HepG2 (cell line): ENCODE results near the gene ATAD3C. TPM values are rescaled to one million over a fixed set of nuclear protein-coding genes. Genes with fewer than 3 reads are reported as not detected.

ENCODE experiments used
- DMAP1 ChIP-seq: IDR thresholded peaks from 2 replicates; pipeline ENCODE4 v1.6.1; 2016
- ERF ChIP-seq: IDR thresholded peaks from 2 replicates; pipeline ENCODE4 v1.6.1; 2018; ENCODE audit warnings: missing biosample characterization, missing genetic modification reagents
- HMGXB3 ChIP-seq: sonication (generic); formaldehyde crosslinking; IDR thresholded peaks from 2 replicates; pipeline ENCODE4 v1.4.0; 2020; ENCODE audit warnings: missing genetic modification reagents, borderline replicate concordance
- HNF4A ChIP-seq: sonication (generic); formaldehyde crosslinking; IDR thresholded peaks from 2 replicates; pipeline ENCODE4 v1.4.0; 2020; ENCODE audit warnings: missing genetic modification reagents
- KDM5B ChIP-seq: sonication (generic); formaldehyde crosslinking; IDR thresholded peaks from 2 replicates; pipeline ENCODE4 v1.4.0; 2020; ENCODE audit warnings: missing genetic modification reagents, mild to moderate bottlenecking, borderline replicate concordance
- NCOA2 ChIP-seq: sonication (generic); formaldehyde crosslinking; IDR thresholded peaks from 2 replicates; pipeline ENCODE4 v1.8.0; 2022; ENCODE audit warnings: inconsistent platforms
- ONECUT2 ChIP-seq: sonication (generic); formaldehyde crosslinking; IDR thresholded peaks from 2 replicates; pipeline ENCODE4 v1.4.0; 2020; ENCODE audit warnings: missing genetic modification reagents
- PPARG ChIP-seq: conservative IDR thresholded peaks from 2 replicates; pipeline ENCODE4 v1.6.1; 2016; ENCODE audit warnings: missing biosample characterization, missing genetic modification reagents
- RBM39 ChIP-seq: fragments of 200-400 bp; formaldehyde crosslinking; IDR thresholded peaks from one replicate; pipeline ENCODE4 v1.6.1; 2018; ENCODE audit warnings: antibody characterized with exemption, mild to moderate bottlenecking, low read depth, low read length; ENCODE audit not compliant: poor library complexity, severe bottlenecking
- TAF15 ChIP-seq: fragments of 200-400 bp; formaldehyde crosslinking; IDR thresholded peaks from one replicate; pipeline ENCODE4 v1.6.1; 2018; ENCODE audit warnings: mild to moderate bottlenecking, low read depth, low read length; ENCODE audit not compliant: poor library complexity, severe bottlenecking
- ZNF205 ChIP-seq: IDR thresholded peaks from 2 replicates; pipeline ENCODE4 v1.6.1; 2018; ENCODE audit warnings: missing biosample characterization, missing genetic modification reagents
- ZNF383 ChIP-seq: sonication (generic); formaldehyde crosslinking; IDR thresholded peaks from 2 replicates; pipeline ENCODE4 v1.4.0; 2020; ENCODE audit warnings: missing genetic modification reagents, mild to moderate bottlenecking, borderline replicate concordance
- ZNF614 ChIP-seq: IDR thresholded peaks from 2 replicates; pipeline ENCODE4 v1.6.1; 2018; ENCODE audit warnings: missing biosample characterization, missing genetic modification reagents, inconsistent platforms, borderline replicate concordance
- ZNF674 ChIP-seq: sonication (generic); formaldehyde crosslinking; IDR thresholded peaks from 2 replicates; pipeline ENCODE4 v1.5.0; 2020; ENCODE audit warnings: low read depth, mild to moderate bottlenecking, missing genetic modification reagents
- ZNF720 ChIP-seq: sonication (generic); formaldehyde crosslinking; IDR thresholded peaks from 2 replicates; pipeline ENCODE4 v1.4.0; 2020; ENCODE audit warnings: missing genetic modification reagents
- ZNF792 ChIP-seq: IDR thresholded peaks from 2 replicates; pipeline ENCODE4 v1.6.1; 2016
- ZNF839 ChIP-seq: sonication (generic); formaldehyde crosslinking; IDR thresholded peaks from 2 replicates; pipeline ENCODE4 v1.4.0; 2020; ENCODE audit warnings: missing genetic modification reagents, mild to moderate bottlenecking, borderline replicate concordance
- polyA plus RNA-seq, 8 experiments: library from polyadenylated mRNA; depleted of rRNA in 3 of 8; stranded (reverse) in 7 of 8; unstranded in 1 of 8; fragments of >200 nt; fragmentation: Illumina TruSeq in 4 of 8; extraction: Trizol in 4 of 8; gene quantifications; 2 replicates each; pipeline versions ENCODE4 v1.2.1 to v1.2.3, GENCODE V29; 2011 to 2016; ENCODE audit warnings: low read depth in 4 of 8, missing spikeins in 1 of 8, mixed read lengths in 1 of 8; ENCODE audit not compliant: insufficient read depth in 1 of 8
- total RNA-seq, 5 experiments: library from RNA; depleted of rRNA; stranded (reverse); fragments of >200 nt; fragmentation: Illumina TruSeq; extraction: Trizol; gene quantifications; 2 replicates each; pipeline ENCODE4 v1.2.3, GENCODE V29; 2016; ENCODE audit warnings: low read depth in 1 of 5
- TF ChIP-seq, protein P1 (sequence below): sonication (generic); formaldehyde crosslinking; IDR thresholded peaks from 2 replicates; pipeline ENCODE4 v1.4.0; 2020; ENCODE audit warnings: low read depth, missing genetic modification reagents
- TF ChIP-seq, protein P2 (sequence below): sonication (generic); formaldehyde crosslinking; IDR thresholded peaks from 2 replicates; pipeline ENCODE4 v1.4.0; 2020; ENCODE audit warnings: missing genetic modification reagents, borderline replicate concordance

ATAD3C gene
- total and polyA plus RNA-seq, 2 of the 13 experiments (the other 11 are each of a cell fraction or from before 2014, with no cell fraction given) = 2.4 to 3.2 TPM

DNA sequence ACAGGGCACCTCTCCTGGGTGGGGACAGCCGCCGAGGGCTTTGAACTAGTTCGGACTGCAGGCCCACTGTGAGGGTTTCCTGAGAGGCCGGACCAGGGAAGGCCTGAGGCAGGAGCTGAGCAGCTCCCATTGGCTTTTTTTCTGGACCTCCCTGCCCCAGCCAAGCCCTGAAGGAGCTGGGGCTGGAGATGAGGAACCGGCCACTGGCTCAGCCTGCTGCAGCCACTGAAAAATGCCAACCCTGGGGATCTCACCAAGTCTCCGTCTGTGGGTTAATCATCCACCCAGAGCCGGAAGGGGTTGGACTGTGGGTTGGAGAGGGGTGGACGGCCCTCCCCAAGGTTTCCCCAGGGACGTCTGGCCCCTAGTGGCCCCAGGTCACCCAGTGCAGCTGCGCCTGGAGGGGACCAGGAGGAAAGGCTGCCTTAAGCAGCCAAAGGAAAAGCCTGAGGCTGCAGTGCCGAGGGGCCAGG is 11.5 kb upstream of the ATAD3C start (continued):
- TF ChIP-seq, protein P1, sequence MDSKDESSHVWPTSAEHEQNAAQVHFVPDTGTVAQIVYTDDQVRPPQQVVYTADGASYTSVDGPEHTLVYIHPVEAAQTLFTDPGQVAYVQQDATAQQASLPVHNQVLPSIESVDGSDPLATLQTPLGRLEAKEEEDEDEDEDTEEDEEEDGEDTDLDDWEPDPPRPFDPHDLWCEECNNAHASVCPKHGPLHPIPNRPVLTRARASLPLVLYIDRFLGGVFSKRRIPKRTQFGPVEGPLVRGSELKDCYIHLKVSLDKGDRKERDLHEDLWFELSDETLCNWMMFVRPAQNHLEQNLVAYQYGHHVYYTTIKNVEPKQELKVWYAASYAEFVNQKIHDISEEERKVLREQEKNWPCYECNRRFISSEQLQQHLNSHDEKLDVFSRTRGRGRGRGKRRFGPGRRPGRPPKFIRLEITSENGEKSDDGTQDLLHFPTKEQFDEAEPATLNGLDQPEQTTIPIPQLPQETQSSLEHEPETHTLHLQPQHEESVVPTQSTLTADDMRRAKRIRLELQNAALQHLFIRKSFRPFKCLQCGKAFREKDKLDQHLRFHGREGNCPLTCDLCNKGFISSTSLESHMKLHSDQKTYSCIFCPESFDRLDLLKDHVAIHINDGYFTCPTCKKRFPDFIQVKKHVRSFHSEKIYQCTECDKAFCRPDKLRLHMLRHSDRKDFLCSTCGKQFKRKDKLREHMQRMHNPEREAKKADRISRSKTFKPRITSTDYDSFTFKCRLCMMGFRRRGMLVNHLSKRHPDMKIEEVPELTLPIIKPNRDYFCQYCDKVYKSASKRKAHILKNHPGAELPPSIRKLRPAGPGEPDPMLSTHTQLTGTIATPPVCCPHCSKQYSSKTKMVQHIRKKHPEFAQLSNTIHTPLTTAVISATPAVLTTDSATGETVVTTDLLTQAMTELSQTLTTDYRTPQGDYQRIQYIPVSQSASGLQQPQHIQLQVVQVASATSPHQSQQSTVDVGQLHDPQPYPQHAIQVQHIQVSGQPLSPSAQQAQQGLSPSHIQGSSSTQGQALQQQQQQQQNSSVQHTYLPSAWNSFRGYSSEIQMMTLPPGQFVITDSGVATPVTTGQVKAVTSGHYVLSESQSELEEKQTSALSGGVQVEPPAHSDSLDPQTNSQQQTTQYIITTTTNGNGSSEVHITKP (CRISPR knock-in tag) = peak; percentile 62; the same call in 1 of the 2 replicates
- TF ChIP-seq PPARG (CRISPR knock-in tag) = 0 out of 2 replicates have a peak, but pooled peaks have one; percentile 19
- TF ChIP-seq TAF15 = no peak
- peak; percentile 59; the same call in 1 of the 2 replicates for TF ChIP-seq ZNF614 (CRISPR knock-in tag)
- TF ChIP-seq HNF4A = peak; percentile 28
- TF ChIP-seq ZNF839 = 0 out of 2 replicates have a peak, but pooled peaks have one; percentile 56
- peak; percentile 30; the same call in 1 of the 2 replicates for TF ChIP-seq ZNF205
- TF ChIP-seq ERF = 0 out of 2 replicates have a peak, but pooled peaks have one; percentile 50
- TF ChIP-seq DMAP1 (CRISPR knock-in tag) = no peak; the same call in 1 of the 2 replicates
- TF ChIP-seq ONECUT2 = no peak
- TF ChIP-seq ZNF674 (CRISPR knock-in tag) = no peak
- no peak for TF ChIP-seq ZNF383
- 0 out of 2 replicates have a peak, but pooled peaks have one; percentile 53 for TF ChIP-seq KDM5B (CRISPR knock-in tag)
- no peak for TF ChIP-seq ZNF720 (CRISPR knock-in tag)
- TF ChIP-seq NCOA2 (CRISPR knock-in tag) = peak; percentile 46
- TF ChIP-seq HMGXB3 (CRISPR knock-in tag) = 0 out of 2 replicates have a peak, but pooled peaks have one; percentile 19
- TF ChIP-seq RBM39 = peak; percentile 27
- TF ChIP-seq ZNF792 (CRISPR knock-in tag) = 0 out of 2 replicates have a peak, but pooled peaks have one; percentile 30
- TF ChIP-seq, protein P2, sequence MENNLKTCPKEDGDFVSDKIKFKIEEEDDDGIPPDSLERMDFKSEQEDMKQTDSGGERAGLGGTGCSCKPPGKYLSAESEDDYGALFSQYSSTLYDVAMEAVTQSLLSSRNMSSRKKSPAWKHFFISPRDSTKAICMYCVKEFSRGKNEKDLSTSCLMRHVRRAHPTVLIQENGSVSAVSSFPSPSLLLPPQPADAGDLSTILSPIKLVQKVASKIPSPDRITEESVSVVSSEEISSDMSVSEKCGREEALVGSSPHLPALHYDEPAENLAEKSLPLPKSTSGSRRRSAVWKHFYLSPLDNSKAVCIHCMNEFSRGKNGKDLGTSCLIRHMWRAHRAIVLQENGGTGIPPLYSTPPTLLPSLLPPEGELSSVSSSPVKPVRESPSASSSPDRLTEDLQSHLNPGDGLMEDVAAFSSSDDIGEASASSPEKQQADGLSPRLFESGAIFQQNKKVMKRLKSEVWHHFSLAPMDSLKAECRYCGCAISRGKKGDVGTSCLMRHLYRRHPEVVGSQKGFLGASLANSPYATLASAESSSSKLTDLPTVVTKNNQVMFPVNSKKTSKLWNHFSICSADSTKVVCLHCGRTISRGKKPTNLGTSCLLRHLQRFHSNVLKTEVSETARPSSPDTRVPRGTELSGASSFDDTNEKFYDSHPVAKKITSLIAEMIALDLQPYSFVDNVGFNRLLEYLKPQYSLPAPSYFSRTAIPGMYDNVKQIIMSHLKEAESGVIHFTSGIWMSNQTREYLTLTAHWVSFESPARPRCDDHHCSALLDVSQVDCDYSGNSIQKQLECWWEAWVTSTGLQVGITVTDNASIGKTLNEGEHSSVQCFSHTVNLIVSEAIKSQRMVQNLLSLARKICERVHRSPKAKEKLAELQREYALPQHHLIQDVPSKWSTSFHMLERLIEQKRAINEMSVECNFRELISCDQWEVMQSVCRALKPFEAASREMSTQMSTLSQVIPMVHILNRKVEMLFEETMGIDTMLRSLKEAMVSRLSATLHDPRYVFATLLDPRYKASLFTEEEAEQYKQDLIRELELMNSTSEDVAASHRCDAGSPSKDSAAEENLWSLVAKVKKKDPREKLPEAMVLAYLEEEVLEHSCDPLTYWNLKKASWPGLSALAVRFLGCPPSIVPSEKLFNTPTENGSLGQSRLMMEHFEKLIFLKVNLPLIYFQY (CRISPR knock-in tag) = no peak
